ENCODE results near the gene HTT. TPM values are rescaled to one million over a fixed set of nuclear protein-coding genes. Genes with fewer than 3 reads are reported as not detected.
A peak's percentile ranks its signal among the peaks of the same experiment; 100 is the strongest.

Gene HTT
- total and polyA plus RNA-seq, 10 of the 15 experiments (the other 5 are each of a cell fraction or from before 2014, with no cell fraction given), result 3.3 to 113 (median 43.3) TPM

GRCh38 chr4:3106339-3107186 lies 32.1 kb downstream of the HTT start:
- Histone ChIP-seq H3K79me2 (ENCODE audit: control insufficient read depth, insufficient read depth, low read length) (peaks cover 5% of the 10 kb centered on the region), H3K27ac (ENCODE audit: control insufficient read depth, insufficient read depth) (peak overlapping the region; percentile 22; the same call in 1 of the 2 replicates), H2AFZ (ENCODE audit: control insufficient read depth, low read depth, low read length) (no peak overlapping the region), H3K4me2 (ENCODE audit: control insufficient read depth, insufficient read depth) (no peak overlapping the region), H3K36me3 (ENCODE audit: control insufficient read depth in 2 of 2, insufficient read depth in 2 of 2, low read length in 1 of 2) (peaks cover 36 to 48% of the 10 kb centered on the region in 2 experiments), H4K20me1 (ENCODE audit: control insufficient read depth, insufficient read depth) (peaks cover 1% of the 10 kb centered on the region; the same call in 1 of the 2 replicates), H3K9me3 (replicated peaks; ENCODE audit: control insufficient read depth, insufficient read depth, low read length) (no peaks in the 10 kb centered on the region), H3K9ac (ENCODE audit: control insufficient read depth, insufficient read depth, low read length) (0 out of 2 replicates have a peak overlapping the region, but pooled peaks have one; percentile 31), H3K4me1 (ENCODE audit: control insufficient read depth, insufficient read depth, low read length) (peaks cover 5% of the 10 kb centered on the region), H3K4me3 (no peak overlapping the region), H3K27me3 (replicated peaks in 1 of 2; ENCODE audit: control insufficient read depth in 2 of 2, insufficient read depth in 2 of 2, low read length in 1 of 2) (no peaks in the 10 kb centered on the region)
- ChIA-PET POLR2A (interaction anchor here (0.8 kb wide), 1 partner anchor 31 kb away, joined by 3 read pairs; no protein-coding TSS in a partner anchor), CTCF (interaction anchor here (0.7 to 2.7 kb wide), 34 partner anchors 9 to 374 kb away, joined by 3 to 14 read pairs (median 4); no protein-coding TSS in a partner anchor), SMC1A (ENCODE audit: uncharacterized antibody, unreplicated experiment) (interaction anchor here (0.7 to 3.0 kb wide), 15 partner anchors 10 to 374 kb away, joined by 3 to 14 read pairs (median 4); no protein-coding TSS in a partner anchor), RAD21 (ENCODE audit: unreplicated experiment) (interaction anchor here (0.6 to 2.2 kb wide), 6 partner anchors 13 to 60 kb away, joined by 3 to 5 read pairs (median 4); no protein-coding TSS in a partner anchor)
- ATAC-seq, result peak; percentile 100
- BruUV-seq (replicated peaks), result no TSS peak
- peak; percentile 79 for DNase-seq (ENCODE audit: low read depth, low spot score)
- intact Hi-C loops (cut with micrococcal nuclease; ENCODE audit: unreplicated experiment), result loop anchor here (1.0 to 2.0 kb wide), 3 partner anchors 26 to 336 kb away; no protein-coding TSS in a partner anchor
- in situ Hi-C loops (cut with MboI), result loop anchor here (10.0 kb wide), 1 partner anchor 338 kb away; the partner anchor contains the start of gene HGFAC
- WGBS (ENCODE audit: insufficient coverage, insufficient replicate concordance, low lambda C conversion rate, missing lambda C conversion rate), result 1% methylated on average over 7 of the region's 7 CpGs
- FAIRE-seq, result peak; percentile 97
- TF ChIP-seq TBL1XR1 (IDR thresholded peaks at IDR 0.05; ENCODE audit: low read depth, low read length) (peak; percentile 48; the same call in 1 of the 2 replicates), EED (IDR thresholded peaks at IDR 0.05; ENCODE audit: low read depth) (peak; percentile 78), TCF12 (IDR thresholded peaks at IDR 0.05; ENCODE audit: low read depth, low read length) (no peak), NFIC (IDR thresholded peaks at IDR 0.05; ENCODE audit: low read depth, low read length) (no peak), HCFC1 (IDR thresholded peaks at IDR 0.05; ENCODE audit: low read length) (no peak), SMAD5 (IDR thresholded peaks at IDR 0.05; ENCODE audit: low read depth) (no peak), PAX5 (IDR thresholded peaks at IDR 0.05; ENCODE audit: borderline replicate concordance, low read depth, low read length) (no peak), MEF2A (IDR thresholded peaks at IDR 0.05; ENCODE audit: insufficient read depth, low read depth, low read length) (0 out of 2 replicates have a peak, but pooled peaks have one; percentile 26), CUX1 (IDR thresholded peaks at IDR 0.05; ENCODE audit: insufficient replicate concordance, low read depth, low read length) (peak; percentile 13), EP300 (IDR thresholded peaks at IDR 0.05; ENCODE audit: borderline replicate concordance in 1 of 2, control insufficient read depth in 1 of 2, low read depth in 2 of 2, low read length in 2 of 2) (peak in 1 of 2 experiments; percentile 12; a peak in 1 of 4 replicates), ATF2 (IDR thresholded peaks at IDR 0.05; ENCODE audit: low read length) (0 out of 2 replicates have a peak, but pooled peaks have one; percentile 17), GATAD2B (conservative IDR thresholded peaks at IDR 0.05; ENCODE audit: low read depth) (no peak), PBX3 (IDR thresholded peaks at IDR 0.05; ENCODE audit: insufficient replicate concordance, low read depth, low read length) (peak; percentile 82), KLF5 (IDR thresholded peaks at IDR 0.05; ENCODE audit: partially characterized antibody) (no peak)

Data from GM12878 (cell line).